Astrocyte (in vitro differentiated cells and primary cell): ENCODE measurements around the gene LRFN5.
"Not testable (repeated sequence)": the region's sequence is repeated elsewhere in the genome, so short reads cannot be mapped to it uniquely, and the experiment has no call there.

ENCODE experiments used
- CTCF ChIP-seq: IDR thresholded peaks from 2 replicates; pipeline ENCODE4 v1.5.1; 2011; ENCODE audit warnings: low read depth, mild to moderate bottlenecking, inconsistent platforms, low read length, moderate library complexity; ENCODE audit not compliant: insufficient read depth
- EZH2 ChIP-seq: IDR thresholded peaks from 2 replicates; pipeline ENCODE4 v1.6.1; 2012; ENCODE audit warnings: mild to moderate bottlenecking, low read length, inconsistent platforms; ENCODE audit not compliant: insufficient read depth

- TF ChIP-seq EZH2, CTCF: not testable (repeated sequence)
Observed at GRCh38 chr14:41566864-41567263, 39.8 kb upstream of the LRFN5 start.
